ENCODE results near the gene SPATA13. TPM values are rescaled to one million over a fixed set of nuclear protein-coding genes. Genes with fewer than 3 reads are reported as not detected.

The SPATA13 gene
- total and polyA plus RNA-seq, 2 experiments from 2014 or later, result 2.4 to 4.6 TPM

GRCh38 chr13:24123761-24124160, 36.8 kb upstream of the SPATA13 start:
- no peaks in the 10 kb centered on the region for H3K36me3 ChIP-seq (ENCODE audit: low read depth)
- DNase-seq, result no peak
- no peak overlapping the region for H3K4me3 ChIP-seq
- H2AFZ ChIP-seq, result no peak overlapping the region
- H3K9me3 ChIP-seq (ENCODE audit: low read depth), result no peaks in the 10 kb centered on the region
- H3K27ac ChIP-seq, result no peak overlapping the region
- no peaks in the 10 kb centered on the region for H3K79me2 ChIP-seq (ENCODE audit: insufficient read depth)
- no peak overlapping the region for H3K9ac ChIP-seq
- TF ChIP-seq EZH2phosphoT487 (IDR thresholded peaks at IDR 0.05; ENCODE audit: insufficient read depth, low read depth), result no peak
- no peaks in the 10 kb centered on the region for H3F3A ChIP-seq (ENCODE audit: insufficient read depth)
- no peaks in the 10 kb centered on the region for H3K27me3 ChIP-seq (replicated peaks; ENCODE audit: insufficient read depth)
- in situ Hi-C loops (cut with MboI), result no loop called here
- no peaks in the 10 kb centered on the region for H4K20me1 ChIP-seq (ENCODE audit: insufficient read depth)
- H3K4me2 ChIP-seq (ENCODE audit: unreplicated experiment), result no peak overlapping the region
- 47 to 69% methylated on average over 2 of the region's 2 CpGs for WGBS, 2 experiments (ENCODE audit: low coverage in 1 of 2, low lambda C conversion rate in 2 of 2, missing lambda C conversion rate in 2 of 2)
- no peaks in the 10 kb centered on the region for H3K9me2 ChIP-seq (ENCODE audit: insufficient read depth)
- H3K4me1 ChIP-seq (ENCODE audit: insufficient read depth), result no peaks in the 10 kb centered on the region

- no peaks in the 10 kb centered on the region for H3K36me3 ChIP-seq (ENCODE audit: low read depth)
- H3K79me2 ChIP-seq (ENCODE audit: insufficient read depth), result no peaks in the 10 kb centered on the region
- no peak overlapping the region for H2AFZ ChIP-seq
- 83 to 87% methylated on average over 9 of the region's 9 CpGs for WGBS, 2 experiments (ENCODE audit: low coverage in 1 of 2, low lambda C conversion rate in 2 of 2, missing lambda C conversion rate in 2 of 2)
- H3K27ac ChIP-seq, result no peak overlapping the region
- no peaks in the 10 kb centered on the region for H4K20me1 ChIP-seq (ENCODE audit: insufficient read depth)
- H3F3A ChIP-seq (ENCODE audit: insufficient read depth), result no peaks in the 10 kb centered on the region
- H3K9me3 ChIP-seq (ENCODE audit: low read depth), result no peaks in the 10 kb centered on the region
- in situ Hi-C loops (cut with MboI), result no loop called here
- DNase-seq, result no peak
- H3K4me1 ChIP-seq (ENCODE audit: insufficient read depth), result no peaks in the 10 kb centered on the region
- no peaks in the 10 kb centered on the region for H3K9me2 ChIP-seq (ENCODE audit: insufficient read depth)
- no peak overlapping the region for H3K9ac ChIP-seq
- no peak overlapping the region for H3K4me2 ChIP-seq (ENCODE audit: unreplicated experiment)
- H3K4me3 ChIP-seq, result no peak overlapping the region
- no peak for TF ChIP-seq EZH2phosphoT487 (IDR thresholded peaks at IDR 0.05; ENCODE audit: insufficient read depth, low read depth)
- TF ChIP-seq EZH2 (IDR thresholded peaks at IDR 0.05; ENCODE audit: insufficient read depth, poor library complexity, severe bottlenecking), result no peak
- H3K27me3 ChIP-seq (replicated peaks; ENCODE audit: insufficient read depth), result no peaks in the 10 kb centered on the region
Measured at GRCh38 chr13:24124789-24125476, 35.6 kb upstream of the SPATA13 start.

- no peaks in the 10 kb centered on the region for H3K9me3 ChIP-seq (ENCODE audit: low read depth)
- H3K4me1 ChIP-seq (ENCODE audit: insufficient read depth), result no peaks in the 10 kb centered on the region
- H3F3A ChIP-seq (ENCODE audit: insufficient read depth), result no peaks in the 10 kb centered on the region
- H3K27ac ChIP-seq, result no peak overlapping the region
- H3K27me3 ChIP-seq (replicated peaks; ENCODE audit: insufficient read depth), result no peaks in the 10 kb centered on the region
- H2AFZ ChIP-seq, result no peak overlapping the region
- in situ Hi-C loops (cut with MboI), result no loop called here
- TF ChIP-seq EZH2 (IDR thresholded peaks at IDR 0.05; ENCODE audit: insufficient read depth, poor library complexity, severe bottlenecking) (no peak), EZH2phosphoT487 (IDR thresholded peaks at IDR 0.05; ENCODE audit: insufficient read depth, low read depth) (no peak)
- no peak overlapping the region for H3K4me2 ChIP-seq (ENCODE audit: unreplicated experiment)
- no peaks in the 10 kb centered on the region for H3K9me2 ChIP-seq (ENCODE audit: insufficient read depth)
- no peak overlapping the region for H3K9ac ChIP-seq
- WGBS, 2 experiments (ENCODE audit: low coverage in 1 of 2, low lambda C conversion rate in 2 of 2, missing lambda C conversion rate in 2 of 2), result 74 to 90% methylated on average over 2 of the region's 2 CpGs
- peak; percentile 43 for DNase-seq
- no peaks in the 10 kb centered on the region for H3K79me2 ChIP-seq (ENCODE audit: insufficient read depth)
- no peak overlapping the region for H3K4me3 ChIP-seq
- no peaks in the 10 kb centered on the region for H3K36me3 ChIP-seq (ENCODE audit: low read depth)
- H4K20me1 ChIP-seq (ENCODE audit: insufficient read depth), result no peaks in the 10 kb centered on the region
Measured at GRCh38 chr13:24127116-24127631, 33.3 kb upstream of the SPATA13 start.

- Histone ChIP-seq H3K4me1 (ENCODE audit: insufficient read depth) (no peaks in the 10 kb centered on the region), H3K9me2 (ENCODE audit: insufficient read depth) (no peaks in the 10 kb centered on the region), H3K4me2 (ENCODE audit: unreplicated experiment) (no peak overlapping the region), H3K27me3 (replicated peaks; ENCODE audit: insufficient read depth) (no peaks in the 10 kb centered on the region), H3K4me3 (no peak overlapping the region), H2AFZ (no peak overlapping the region), H3K79me2 (ENCODE audit: insufficient read depth) (no peaks in the 10 kb centered on the region), H3K9me3 (ENCODE audit: low read depth) (no peaks in the 10 kb centered on the region), H3K9ac (no peak overlapping the region), H3K36me3 (ENCODE audit: low read depth) (no peaks in the 10 kb centered on the region), H3K27ac (no peak overlapping the region), H4K20me1 (ENCODE audit: insufficient read depth) (no peaks in the 10 kb centered on the region), H3F3A (ENCODE audit: insufficient read depth) (no peaks in the 10 kb centered on the region)
- DNase-seq, result no peak
- in situ Hi-C loops (cut with MboI), result no loop called here
- 74 to 75% methylated on average over 5 of the region's 5 CpGs for WGBS, 2 experiments (ENCODE audit: low coverage in 1 of 2, low lambda C conversion rate in 2 of 2, missing lambda C conversion rate in 2 of 2)
- TF ChIP-seq EZH2 (IDR thresholded peaks at IDR 0.05; ENCODE audit: insufficient read depth, poor library complexity, severe bottlenecking) (no peak), EZH2phosphoT487 (IDR thresholded peaks at IDR 0.05; ENCODE audit: insufficient read depth, low read depth) (no peak)
Measured at GRCh38 chr13:24128112-24128511, 32.4 kb upstream of the SPATA13 start.

All from GM23248 (cell line).